ENCODE measurements around the gene LRAT.

- TF ChIP-seq CTCF (conservative IDR thresholded peaks at IDR 0.05) (no peak), ZFX (IDR thresholded peaks at IDR 0.05) (no peak)
Observed at GRCh38 chr4:154714339-154715040, 29.3 kb upstream of the LRAT start.
